OCI-M2 (cell line): Measurements from ENCODE around the gene FLNB.
A peak's percentile ranks its signal among the peaks of the same experiment; 100 is the strongest.

ENCODE experiments used
- DNase-seq: peaks from one replicate; lab custom pipeline; 2025; ENCODE audit not compliant: unreplicated experiment; lab: John Stamatoyannopoulos, UW

The FLNB gene

DNA sequence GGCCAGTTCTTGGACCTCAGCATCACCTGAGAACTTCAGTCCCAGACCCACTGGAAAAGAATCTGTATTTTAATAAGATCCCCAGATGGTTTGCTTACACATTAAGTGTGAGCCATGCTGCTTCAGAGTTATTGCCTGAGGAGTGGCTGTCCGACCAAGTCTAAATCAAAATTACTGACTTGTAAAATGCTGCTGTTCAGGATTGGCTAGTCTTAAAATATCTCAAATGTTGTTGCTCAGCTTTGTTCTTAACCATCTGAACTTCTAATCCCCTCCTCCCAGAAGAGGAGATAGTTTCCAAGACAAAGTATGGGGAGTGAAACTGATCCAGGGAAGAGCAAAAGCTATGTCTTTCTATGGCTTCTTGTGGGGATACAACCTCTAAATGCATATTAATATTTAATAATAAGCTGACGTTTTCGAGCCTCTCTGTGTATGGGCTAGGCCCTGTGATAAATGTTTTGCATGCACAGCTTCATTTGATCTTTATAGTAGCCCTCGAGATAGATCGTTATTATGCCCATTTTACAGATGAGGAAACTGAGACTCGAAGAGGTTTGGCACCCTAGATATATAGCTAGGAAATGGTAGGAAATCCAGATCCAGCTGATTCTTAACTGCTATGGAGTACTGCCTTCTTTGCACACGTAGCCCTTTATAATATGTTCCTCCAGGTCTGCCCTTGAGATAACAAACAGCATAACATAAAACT is 150.4 kb downstream of the FLNB start:
- no peak for DNase-seq

DNA sequence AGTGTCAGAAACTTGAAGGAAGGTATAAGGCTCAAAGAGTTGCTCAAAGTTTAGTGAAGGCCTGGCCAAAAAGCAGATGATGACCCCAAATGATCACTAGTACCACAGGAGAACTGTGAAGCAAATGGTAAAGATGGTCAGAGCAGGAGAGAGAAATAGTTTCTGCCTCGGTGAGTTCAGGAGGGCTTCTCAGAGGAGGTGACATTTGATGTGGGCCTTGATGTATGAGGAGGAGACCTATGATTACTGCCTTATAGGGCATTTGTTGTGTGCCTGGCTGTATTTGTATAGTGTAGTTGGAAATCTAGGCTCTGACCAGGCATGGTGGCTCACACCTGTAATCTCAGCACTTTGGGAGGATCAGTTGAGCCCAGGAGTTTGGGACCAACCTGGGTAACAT is 152.2 kb downstream of the FLNB start:
- no peak for DNase-seq

DNA sequence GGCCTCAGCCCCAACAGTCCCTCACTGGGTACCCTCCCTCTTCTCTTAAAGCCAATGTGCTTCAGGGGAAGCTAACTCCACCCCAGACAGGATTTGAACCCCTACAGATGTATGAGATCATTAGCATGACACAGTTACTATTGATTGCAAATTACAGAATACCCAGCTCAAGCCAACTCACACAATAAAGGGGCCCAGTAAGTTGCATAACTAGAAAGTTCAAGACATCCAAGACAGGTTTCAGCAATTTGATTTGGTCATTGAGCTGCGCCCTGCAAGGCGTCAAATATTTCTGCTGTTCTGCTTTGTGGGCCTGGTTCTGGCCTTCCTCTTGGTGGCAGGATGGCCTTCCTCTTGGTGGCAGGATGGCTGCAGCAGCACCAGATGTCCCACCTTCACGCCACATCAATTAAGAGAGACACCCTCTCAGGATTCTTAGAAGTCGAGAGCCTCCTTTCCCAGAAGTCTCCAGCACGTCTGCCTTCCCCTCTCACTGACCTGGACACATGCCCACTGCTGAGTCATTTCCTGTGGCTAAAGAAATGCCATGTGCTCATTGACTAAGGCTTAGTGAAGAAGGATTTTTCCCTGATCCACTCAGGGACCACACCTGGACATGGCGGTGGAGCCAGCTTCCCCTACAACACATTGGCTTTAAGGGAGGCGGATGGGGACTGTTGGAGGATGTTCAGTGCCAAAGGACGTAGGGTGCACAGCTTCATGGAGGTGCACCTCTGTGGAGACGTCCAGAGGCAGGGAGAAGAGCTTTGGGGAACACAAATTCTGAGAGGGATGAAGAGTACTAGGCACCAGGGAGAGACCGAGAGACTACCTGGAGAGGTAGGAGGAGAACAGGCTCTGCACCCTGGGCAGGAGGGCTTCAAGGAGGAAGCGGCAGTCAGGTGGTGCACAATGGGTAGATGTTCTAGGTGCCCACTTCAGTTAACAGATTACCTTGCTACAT is 153.5 kb downstream of the FLNB start:
- no peak for DNase-seq

DNA sequence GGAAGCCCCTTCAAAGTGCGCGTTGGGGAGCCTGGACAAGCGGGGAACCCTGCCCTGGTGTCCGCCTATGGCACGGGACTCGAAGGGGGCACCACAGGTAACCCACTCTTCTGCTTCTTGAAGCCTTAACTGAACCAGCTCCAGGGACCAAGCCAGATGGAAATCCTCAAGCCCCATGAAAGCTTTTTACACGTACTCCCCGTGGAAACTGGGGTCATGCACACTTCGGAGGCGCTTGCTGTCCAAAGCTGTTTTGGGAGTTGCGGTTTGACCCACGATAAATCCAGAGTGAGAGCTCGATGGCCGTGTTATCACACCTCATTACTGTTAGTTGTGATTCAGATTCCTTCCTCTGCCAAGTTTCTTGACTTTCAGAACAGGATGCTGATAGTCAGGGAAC is 155.0 kb downstream of the FLNB start:
- no peak for DNase-seq

DNA sequence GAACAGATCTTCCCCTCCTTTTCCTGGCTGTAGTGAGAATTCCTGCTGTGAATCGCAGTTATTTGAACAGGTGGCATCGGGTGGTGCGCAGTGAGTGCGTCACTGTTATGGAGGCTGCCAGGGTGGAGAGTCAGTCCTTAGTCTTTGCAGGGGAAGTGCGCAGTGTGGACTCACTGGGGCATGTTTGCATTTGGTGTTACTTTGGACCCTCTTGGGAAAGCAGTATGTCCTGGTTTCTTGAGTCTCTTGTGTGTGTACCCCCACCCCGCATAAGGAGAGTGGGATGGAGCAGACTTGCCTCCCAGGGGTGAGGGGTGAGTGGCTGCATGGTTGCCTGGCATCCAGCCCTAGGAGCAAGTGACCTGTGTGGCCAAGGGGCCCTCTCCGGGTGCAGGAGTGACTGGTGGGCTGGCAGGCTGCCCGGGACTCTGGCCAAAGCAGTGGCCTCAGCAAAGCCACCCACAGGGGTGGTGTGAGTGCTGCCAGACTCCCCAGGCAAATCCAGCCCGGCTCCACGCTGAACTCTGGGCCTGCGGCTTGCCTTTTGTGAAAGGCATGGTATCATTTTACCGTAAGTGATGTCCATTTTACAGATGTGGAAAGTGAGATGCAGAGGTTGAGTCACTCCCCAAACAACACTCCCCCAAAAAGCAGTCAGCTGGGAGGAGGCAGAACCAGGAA is 156.1 kb downstream of the FLNB start:
- DNase-seq: no peak

DNA sequence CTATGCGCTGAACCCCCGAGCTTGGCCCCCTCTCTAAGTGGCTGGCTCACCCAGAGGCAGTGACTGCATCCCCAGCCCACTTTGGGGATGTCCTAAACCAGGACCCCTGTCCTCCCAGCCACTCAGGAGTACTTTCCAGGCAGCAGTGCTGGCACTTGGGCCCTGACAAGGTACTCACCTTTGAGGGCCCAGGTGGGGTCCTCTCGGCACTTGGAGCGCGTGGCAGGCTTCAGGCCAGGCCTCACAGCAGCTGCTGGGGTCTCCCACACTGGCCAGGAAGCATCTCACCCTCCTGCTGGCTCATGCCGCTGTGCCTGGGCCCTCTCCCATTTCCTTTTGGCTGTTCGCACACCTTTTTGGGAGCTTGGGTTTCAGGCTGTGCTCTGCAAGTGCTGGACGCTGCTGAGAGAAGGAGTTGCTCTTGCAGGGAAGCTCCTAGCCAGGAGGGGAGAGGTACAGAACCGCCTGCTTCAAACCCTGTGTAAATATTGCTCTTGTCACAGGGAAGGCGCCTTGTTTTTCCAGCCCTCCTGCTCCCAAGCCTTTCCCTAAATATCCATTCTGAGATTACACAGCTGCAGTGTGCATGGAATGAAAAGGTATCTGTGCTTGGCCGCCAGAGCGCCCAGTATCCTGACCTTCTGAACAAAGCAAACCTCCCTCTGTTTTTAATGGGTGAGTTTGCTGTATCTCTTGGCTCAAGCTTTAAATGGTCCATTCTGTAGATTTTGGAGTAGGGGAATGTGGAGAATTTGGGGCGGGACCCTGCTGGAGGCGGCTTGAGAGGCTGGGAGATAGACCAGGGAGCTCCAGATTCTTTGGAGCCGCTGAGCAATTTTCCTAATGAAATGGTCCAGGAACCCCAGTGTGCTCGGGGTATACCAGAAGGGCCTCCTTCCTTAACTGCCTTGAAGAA is 156.9 kb downstream of the FLNB start:
- no peak for DNase-seq

DNA sequence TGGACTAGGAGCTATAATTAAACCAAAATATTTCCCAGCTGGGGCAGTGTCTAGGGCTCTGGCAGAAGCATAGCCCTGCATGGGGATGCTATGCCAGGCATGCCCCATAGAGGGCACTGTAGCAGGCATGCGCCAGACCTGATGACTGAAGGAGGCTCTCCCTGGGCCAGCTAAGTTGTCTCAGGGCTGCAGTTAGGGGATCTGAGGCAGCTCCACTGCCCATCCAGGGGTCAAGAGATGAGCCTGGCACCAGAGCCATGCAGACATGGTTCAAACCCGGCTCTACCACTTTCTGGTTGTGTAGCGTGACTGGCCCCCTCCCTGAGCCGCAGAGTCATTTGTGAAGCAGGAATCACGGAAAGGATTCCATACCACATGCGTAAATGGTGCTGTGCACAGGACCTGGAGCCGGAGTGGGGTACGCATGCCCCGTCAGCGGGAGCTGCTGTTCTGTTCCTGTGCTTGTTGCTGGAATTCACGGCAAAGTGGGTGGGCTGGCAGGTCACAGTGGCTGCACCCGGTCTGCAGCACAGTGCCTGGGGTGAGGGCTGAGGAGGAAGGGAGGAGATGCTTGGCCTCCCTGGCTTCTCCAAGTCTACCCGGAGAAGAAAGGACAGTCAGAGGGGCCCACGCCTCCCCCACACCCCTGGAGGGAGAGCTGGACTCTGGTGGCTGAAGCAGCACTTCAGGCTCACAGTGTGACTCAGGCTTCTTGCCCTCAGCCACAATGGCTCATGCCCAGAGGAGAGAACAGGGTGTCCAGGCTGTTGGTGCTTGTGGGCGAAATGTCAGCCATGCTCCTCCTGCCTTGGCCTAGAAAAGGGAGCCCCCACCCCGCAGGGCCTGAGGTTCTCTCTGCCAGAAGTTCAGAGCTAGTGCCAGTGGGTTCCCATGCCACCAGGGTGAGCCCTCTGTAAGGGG is 159.5 kb downstream of the FLNB start:
- DNase-seq: peak; percentile 17

DNA sequence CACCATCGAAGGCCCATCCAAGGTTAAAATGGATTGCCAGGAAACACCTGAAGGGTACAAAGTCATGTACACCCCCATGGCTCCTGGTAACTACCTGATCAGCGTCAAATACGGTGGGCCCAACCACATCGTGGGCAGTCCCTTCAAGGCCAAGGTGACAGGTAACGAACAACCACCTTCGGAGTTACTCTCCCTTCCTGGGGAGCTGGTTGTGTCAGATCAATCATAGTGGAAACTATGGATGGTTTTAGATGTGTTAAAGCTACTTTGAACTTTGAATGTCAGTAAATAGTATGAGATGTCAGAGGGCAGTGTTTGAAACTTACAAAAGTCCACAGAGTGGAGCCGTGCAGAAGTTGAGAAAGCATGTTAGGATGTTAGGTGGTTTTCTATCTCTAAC is 160.3 kb downstream of the FLNB start:
- DNase-seq: no peak

DNA sequence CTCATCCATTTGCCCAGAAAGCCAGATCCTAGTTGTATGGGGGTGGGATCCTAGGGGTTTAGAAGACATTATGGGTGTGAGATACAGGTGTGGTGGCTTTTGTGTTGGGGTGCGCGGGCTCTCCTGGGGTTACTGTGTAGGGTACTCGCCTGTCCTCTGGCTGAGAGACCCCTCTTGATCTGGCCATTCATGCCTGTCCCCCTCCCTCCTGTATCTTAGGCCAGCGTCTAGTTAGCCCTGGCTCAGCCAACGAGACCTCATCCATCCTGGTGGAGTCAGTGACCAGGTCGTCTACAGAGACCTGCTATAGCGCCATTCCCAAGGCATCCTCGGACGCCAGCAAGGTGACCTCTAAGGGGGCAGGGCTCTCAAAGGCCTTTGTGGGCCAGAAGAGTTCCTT is 161.1 kb downstream of the FLNB start:
- no peak for DNase-seq

DNA sequence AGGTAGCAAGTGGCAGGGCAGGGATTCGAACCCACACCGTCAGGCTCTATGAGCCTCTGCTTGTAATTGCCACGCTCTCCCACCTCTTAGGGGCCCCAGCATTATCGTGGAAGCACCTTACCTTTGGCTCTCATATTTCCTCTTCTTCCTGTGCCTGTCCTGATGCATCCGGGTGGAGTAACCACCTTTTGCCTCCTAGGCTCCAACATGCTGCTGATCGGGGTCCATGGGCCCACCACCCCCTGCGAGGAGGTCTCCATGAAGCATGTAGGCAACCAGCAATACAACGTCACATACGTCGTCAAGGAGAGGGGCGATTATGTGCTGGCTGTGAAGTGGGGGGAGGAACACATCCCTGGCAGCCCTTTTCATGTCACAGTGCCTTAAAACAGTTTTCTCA is 162.2 kb downstream of the FLNB start:
- DNase-seq: no peak

DNA sequence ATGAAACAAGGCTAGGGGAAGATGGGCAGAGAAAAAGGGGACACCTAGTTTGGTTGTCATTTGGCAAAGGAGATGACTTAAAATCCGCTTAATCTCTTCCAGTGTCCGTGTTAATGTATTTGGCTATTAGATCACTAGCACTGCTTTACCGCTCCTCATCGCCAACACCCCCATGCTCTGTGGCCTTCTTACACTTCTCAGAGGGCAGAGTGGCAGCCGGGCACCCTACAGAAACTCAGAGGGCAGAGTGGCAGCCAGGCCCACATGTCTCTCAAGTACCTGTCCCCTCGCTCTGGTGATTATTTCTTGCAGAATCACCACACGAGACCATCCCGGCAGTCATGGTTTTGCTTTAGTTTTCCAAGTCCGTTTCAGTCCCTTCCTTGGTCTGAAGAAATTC is 162.9 kb downstream of the FLNB start:
- DNase-seq: no peak

DNA sequence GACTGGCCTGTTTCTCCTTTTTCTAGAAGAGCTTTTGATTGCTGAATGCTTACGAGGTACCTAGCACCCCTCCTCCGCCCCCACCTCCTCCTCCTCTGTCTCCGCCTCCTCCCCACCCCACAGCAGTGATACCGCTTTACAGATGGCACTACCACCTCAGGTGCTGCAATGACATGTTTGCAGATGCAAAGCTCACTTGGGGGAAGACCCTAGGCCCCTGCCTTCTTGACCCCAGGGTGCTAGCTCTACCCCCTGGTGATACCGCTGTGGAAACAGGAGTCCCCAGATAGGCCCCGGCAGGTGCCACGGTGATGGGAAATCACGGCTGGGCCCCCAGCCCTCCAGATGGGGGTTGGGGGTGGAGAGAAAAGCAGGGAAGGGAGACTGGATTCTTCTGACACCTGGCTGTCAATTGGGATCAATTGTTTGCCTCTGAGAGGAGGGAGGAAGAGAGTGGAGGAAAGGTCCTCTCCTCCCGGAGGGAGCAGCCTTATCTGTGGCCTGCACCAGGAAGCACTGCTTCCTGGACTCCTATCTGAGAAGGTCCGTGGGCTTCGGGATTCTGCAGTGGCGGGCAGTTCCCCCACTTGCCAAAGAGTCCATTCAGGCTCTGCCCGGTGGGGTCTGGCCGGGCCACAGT is 164.9 kb downstream of the FLNB start:
- no peak for DNase-seq

DNA sequence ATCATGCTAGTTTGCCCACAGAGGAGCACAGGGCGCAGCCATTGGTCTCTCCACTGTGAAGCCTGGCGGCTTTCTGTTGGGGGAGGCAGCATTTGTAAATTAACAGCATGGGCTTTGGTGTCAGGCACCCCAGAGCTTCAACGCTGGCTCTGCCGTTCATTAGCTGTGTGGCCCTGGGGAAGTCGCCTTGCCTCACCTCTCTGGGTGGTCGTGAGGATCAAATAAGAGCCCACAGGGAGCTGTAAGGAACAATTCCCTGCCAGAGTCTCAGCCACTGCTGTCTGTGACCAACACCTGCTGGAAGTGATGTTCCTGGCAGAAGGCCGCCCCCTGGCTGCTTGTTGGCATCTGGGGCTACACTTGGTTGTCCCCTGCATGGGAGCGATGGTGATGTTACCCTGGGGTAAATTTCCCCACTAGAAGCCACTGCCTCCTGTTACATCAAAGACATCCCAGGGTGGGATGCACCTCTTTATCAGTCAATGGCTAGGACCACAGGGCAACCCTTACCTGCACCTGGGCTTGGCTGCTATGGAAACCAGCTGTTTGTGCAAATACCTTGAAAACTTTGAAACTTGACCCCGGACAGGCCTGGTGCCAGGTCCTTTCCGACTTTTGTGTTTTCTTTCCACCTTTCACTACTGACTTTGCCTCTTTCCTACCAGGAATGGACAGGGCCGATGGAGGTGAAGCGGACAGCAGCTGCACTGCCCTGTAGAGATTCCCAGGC is 165.6 kb downstream of the FLNB start:
- DNase-seq: no peak

DNA sequence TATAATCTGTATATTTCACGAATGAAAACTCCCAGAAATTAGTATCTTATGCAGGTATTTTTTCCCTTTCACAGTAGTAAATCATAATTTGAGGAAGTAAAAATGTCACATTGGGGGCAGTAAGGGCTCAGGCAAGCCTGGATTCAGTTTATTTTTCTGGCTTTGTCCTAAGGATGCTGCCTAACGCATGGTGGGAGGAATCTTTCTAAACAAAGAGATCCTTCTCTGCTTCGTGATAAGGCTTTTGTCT is 166.9 kb downstream of the FLNB start:
- DNase-seq: no peak

DNA sequence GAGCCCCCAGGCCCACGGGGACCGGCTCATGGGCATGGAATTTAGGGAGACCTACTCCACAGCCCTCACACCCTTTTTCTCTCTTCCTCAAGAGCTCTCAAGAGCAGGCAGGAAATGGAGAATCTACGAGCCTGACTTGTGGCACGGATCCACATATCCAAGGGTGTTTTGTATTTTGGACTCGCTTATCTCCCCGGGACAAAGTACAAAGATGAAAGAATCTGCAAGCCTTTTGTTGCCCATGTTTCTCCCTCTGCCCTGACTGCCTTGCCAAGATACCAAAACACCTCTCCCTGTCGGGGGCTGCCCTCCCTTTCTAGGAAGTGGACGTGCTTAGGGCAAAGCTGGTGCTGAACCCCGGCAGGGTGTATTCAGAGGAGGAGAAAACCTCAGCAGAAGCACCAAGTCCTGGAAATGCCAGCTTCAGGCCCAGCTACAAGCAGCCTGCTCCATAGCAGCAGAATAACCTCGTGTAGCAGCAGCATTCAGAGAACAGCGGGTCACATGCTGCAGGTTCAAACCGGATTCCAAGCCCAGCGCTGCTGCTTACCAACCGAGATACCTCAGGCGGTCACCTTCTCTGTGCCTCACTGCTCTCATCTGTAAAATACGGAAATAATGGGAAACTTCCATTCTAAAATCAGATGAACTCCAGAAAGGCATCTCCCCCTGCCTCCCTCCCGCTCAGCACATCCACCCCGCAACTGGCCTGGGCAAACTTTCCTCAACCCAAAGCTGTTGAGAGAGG is 167.4 kb downstream of the FLNB start:
- DNase-seq: no peak

DNA sequence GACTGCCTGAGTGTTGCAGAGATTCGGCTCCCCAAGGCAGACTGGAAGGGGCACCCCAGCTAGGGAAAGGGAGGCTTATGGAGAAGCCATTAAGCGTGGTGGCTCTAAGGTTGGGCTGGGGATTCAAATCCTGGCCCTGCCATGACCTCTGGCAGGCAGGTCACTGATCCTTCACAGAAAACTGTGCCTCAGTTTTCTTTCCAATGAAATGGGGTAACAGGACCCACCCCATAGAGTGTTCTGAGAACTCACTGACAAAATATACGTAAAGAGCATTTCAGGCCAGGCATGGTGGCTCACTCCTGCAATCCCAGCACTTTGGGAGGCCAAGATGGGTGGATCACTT is 167.9 kb downstream of the FLNB start:
- no peak for DNase-seq

DNA sequence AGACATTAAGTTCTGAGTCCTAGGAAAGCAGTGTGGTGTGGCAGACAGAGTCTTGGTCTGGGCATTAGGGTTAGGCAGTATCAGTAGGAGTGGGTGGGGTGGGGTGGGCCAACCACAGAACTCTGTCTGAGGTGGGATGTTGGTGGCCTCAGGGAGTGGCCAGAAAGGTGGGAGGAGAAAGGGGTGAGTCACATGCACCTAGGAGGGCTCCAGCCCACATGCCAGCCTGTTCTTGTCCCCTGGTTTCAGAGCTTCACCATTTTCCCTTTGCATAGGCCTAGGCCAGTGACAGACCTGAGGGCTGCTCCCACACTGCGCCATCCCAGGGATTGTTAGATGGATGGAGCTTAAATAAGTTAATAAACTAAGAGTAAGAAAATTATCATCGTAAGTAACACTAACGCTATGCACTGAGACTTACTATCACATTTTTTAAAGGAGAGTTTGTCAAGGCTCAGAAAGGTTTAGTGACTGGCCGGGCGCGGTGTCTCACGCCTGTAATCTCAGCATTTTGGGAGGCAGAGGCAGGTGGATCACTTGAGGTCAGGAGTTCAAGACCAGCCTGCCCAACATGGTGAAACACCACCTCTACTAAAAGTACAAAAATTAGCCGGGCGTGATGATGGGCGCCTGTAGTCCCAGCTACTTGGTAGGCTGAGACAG is 168.7 kb downstream of the FLNB start:
- DNase-seq: no peak
